Gastroesophageal sphincter (tissue), 4 donors: ENCODE measurements around the gene OTOS. TPM values are rescaled to one million over a fixed set of nuclear protein-coding genes. Genes with fewer than 3 reads are reported as not detected.

Experiments used
- ATAC-seq: fragments of 150-250 bp; one replicate; pipeline ENCODE4 v1.9.1; 2016; ENCODE audit warnings: mild to moderate bottlenecking, moderate library complexity
- H3K27ac ChIP-seq, 4 donors: fragments of 200-600 bp; sonication (generic) in 3 of 4; 1 replicate in 3 of 4; 2 replicates in 1 of 4; pipeline ENCODE4 v1.5.1; 2016 to 2019
- H3K27me3 ChIP-seq: fragments of 200-600 bp; sonication (generic); one replicate; pipeline ENCODE4 v1.5.1; 2019
- H3K36me3 ChIP-seq, 2 donors: fragments of 200-600 bp; sonication (generic); one replicate each; pipeline ENCODE4 v1.5.1; 2019; ENCODE audit warnings: control low read depth in 1 of 2
- H3K4me1 ChIP-seq, 3 donors: fragments of 200-600 bp; sonication (generic); 1 replicate in 2 of 3; 2 replicates in 1 of 3; pipeline ENCODE4 v1.5.1; 2016 to 2019; ENCODE audit warnings: control low read depth in 2 of 3
- H3K4me3 ChIP-seq, 2 donors: fragments of 200-600 bp; sonication (generic); one replicate each; pipeline ENCODE4 v1.5.1; 2019; ENCODE audit warnings: mild to moderate bottlenecking in 1 of 2, moderate library complexity in 1 of 2
- H3K9me3 ChIP-seq, 3 donors: fragments of 200-600 bp; sonication (generic); one replicate each; pipeline ENCODE4 v1.5.1; 2017 to 2019; ENCODE audit warnings: control low read depth in 2 of 3
- CTCF ChIP-seq, 4 experiments: fragments of 200-600 bp in 2 of 4; fragments of 450-650 bp in 2 of 4; sonication (generic) in 1 of 4; IDR thresholded peaks; one replicate each; pipeline ENCODE4 v1.5.1; 2017 to 2019; ENCODE audit warnings: antibody characterized with exemption in 4 of 4, mild to moderate bottlenecking in 2 of 4, moderate library complexity in 2 of 4
- EP300 ChIP-seq: sonication (generic); formaldehyde crosslinking; IDR thresholded peaks from one replicate; pipeline ENCODE4 v1.6.1; 2017; ENCODE audit warnings: antibody characterized with exemption, mild to moderate bottlenecking
- POLR2A ChIP-seq, 2 donors: fragments of 450-650 bp; IDR thresholded peaks; one replicate each; pipeline ENCODE4 v1.6.1; 2017; ENCODE audit warnings: antibody characterized with exemption in 2 of 2, mild to moderate bottlenecking in 2 of 2, moderate library complexity in 1 of 2
- POLR2AphosphoS5 ChIP-seq: sonication (generic); formaldehyde crosslinking; IDR thresholded peaks from one replicate; pipeline ENCODE4 v1.6.1; 2017; ENCODE audit warnings: antibody characterized with exemption
- WGBS, 2 donors: methylation state at CpG; one replicate each; pipeline ENCODE4 v1.1.5; 2018; ENCODE audit warnings: low coverage in 1 of 2; 5-methylcytosine and 5-hydroxymethylcytosine counted together
- total RNA-seq, 4 donors: library from RNA; depleted of rRNA; stranded (reverse); fragments of >200 nt; gene quantifications; one replicate each; pipeline ENCODE4 v1.1.0, GENCODE V29; 2016

The OTOS gene
- total RNA-seq: not detected

DNA sequence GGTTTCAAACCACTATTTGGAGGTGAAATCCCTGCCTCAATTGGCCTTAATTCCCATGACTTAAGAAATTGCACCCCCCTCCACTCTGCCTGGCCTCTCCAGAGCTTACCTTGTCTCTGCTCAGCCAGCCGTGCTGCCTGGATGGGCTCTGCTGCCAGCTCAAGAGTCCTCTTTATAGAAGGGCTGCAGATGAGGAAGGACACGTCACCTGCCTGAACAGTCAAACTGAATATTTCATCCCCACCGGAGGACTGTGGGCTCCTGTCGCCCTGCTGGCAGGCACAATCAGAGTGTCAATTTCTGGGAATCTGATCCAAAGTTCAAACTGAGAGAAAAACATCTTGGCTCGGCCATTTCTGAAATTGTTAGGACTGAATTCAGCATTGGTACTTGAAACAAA lies at the start of gene OTOS:
TSS of gene OTOS (minus strand) at position 148 of the 400 bp plus-strand sequence. CDS start 332 bp downstream, outside the sequence.
- no peak for ATAC-seq
- 14% methylated on average over 1 of the region's 5 CpGs; no CpG with 5 or more reads in 1 of the 2 donors for WGBS, 2 donors
- Histone ChIP-seq H3K27ac (no peak within 1 kb of the TSS), H3K4me1 (peaks cover 0 to 19% (median 0%) of the 10 kb centered on the region in 3 donors), H3K27me3 (peaks cover 33% of the 10 kb centered on the region), H3K36me3 (no peaks in the 10 kb centered on the region), H3K4me3 (no peak within 1 kb of the TSS), H3K9me3 (no peaks in the 10 kb centered on the region)
- TF ChIP-seq POLR2A (IDR thresholded peaks at IDR 0.05) (no peak), POLR2AphosphoS5 (no peak), EP300 (no peak), CTCF (IDR thresholded peaks at IDR 0.05) (no peak)

- Histone ChIP-seq H3K27me3 (peaks cover 33% of the 10 kb centered on the region), H3K4me3 (no peak overlapping the region), H3K36me3 (no peaks in the 10 kb centered on the region), H3K4me1 (no peaks in the 10 kb centered on the region), H3K27ac (no peak overlapping the region), H3K9me3 (no peaks in the 10 kb centered on the region)
- 80 to 87% methylated on average over 1 to 4 of the region's 4 CpGs for WGBS, 2 donors
- no peak for ATAC-seq
- TF ChIP-seq POLR2A (IDR thresholded peaks at IDR 0.05) (no peak), POLR2AphosphoS5 (no peak), CTCF (IDR thresholded peaks at IDR 0.05) (no peak), EP300 (no peak)
Observed at GRCh38 chr2:240189686-240190085, 49.2 kb upstream of the OTOS start.

- Histone ChIP-seq H3K27me3 (peaks cover 46% of the 10 kb centered on the region), H3K27ac (no peak overlapping the region), H3K4me1 (no peaks in the 10 kb centered on the region), H3K4me3 (no peak overlapping the region), H3K36me3 (no peaks in the 10 kb centered on the region), H3K9me3 (no peaks in the 10 kb centered on the region)
- WGBS, 2 donors: 74 to 79% methylated on average over 2 to 9 of the region's 10 CpGs
- TF ChIP-seq POLR2A (IDR thresholded peaks at IDR 0.05): no peak
- no peak for TF ChIP-seq POLR2AphosphoS5
- no peak for TF ChIP-seq CTCF (IDR thresholded peaks at IDR 0.05)
- TF ChIP-seq EP300: no peak
- no peak for ATAC-seq
Observed at GRCh38 chr2:240187989-240188590, 47.6 kb upstream of the OTOS start.

GRCh38 chr2:240186191-240186725 lies 45.8 kb upstream of the OTOS start:
- TF ChIP-seq EP300 (no peak), POLR2AphosphoS5 (no peak), POLR2A (IDR thresholded peaks at IDR 0.05) (no peak), CTCF (IDR thresholded peaks at IDR 0.05) (no peak)
- peaks cover 44% of the 10 kb centered on the region for H3K27me3 ChIP-seq
- H3K36me3 ChIP-seq: no peaks in the 10 kb centered on the region
- H3K27ac ChIP-seq: no peak overlapping the region
- 86 to 89% methylated on average over 2 to 3 of the region's 7 CpGs for WGBS, 2 donors
- no peak overlapping the region for H3K4me3 ChIP-seq
- ATAC-seq: no peak
- H3K4me1 ChIP-seq: no peaks in the 10 kb centered on the region
- H3K9me3 ChIP-seq: no peaks in the 10 kb centered on the region

DNA sequence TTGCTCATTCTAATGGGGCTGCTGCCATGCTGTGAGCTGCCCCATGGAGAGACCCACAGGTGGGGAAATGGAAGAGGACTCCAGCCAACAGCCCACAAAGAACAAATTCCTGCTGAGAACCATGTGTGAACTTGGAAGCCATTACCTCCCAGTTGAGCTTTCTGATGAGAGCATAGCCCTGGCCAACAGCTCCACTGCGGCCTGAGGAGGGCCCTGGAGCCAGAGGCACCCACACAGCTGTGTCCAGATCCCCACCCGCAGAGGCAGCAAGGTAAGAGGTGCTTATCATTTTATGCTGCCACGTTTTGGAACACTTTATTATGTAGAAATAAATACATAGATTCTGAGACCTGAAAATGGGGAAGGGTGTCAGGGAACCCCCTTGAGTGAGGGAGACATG lies 44.2 kb upstream of the OTOS start:
- TF ChIP-seq POLR2AphosphoS5: no peak
- no peak for TF ChIP-seq EP300
- TF ChIP-seq CTCF (IDR thresholded peaks at IDR 0.05): no peak
- TF ChIP-seq POLR2A (IDR thresholded peaks at IDR 0.05): no peak
- 63 to 75% methylated on average over 2 to 3 of the region's 3 CpGs for WGBS, 2 donors

More for the DNA sequence above, 44.2 kb upstream of the OTOS start:
- no peak overlapping the region for H3K27ac ChIP-seq
- H3K4me1 ChIP-seq: no peaks in the 10 kb centered on the region
- no peak for ATAC-seq
- H3K9me3 ChIP-seq: no peaks in the 10 kb centered on the region
- no peaks in the 10 kb centered on the region for H3K36me3 ChIP-seq
- peaks cover 41% of the 10 kb centered on the region for H3K27me3 ChIP-seq
- no peak overlapping the region for H3K4me3 ChIP-seq
